DMS114 treated with DMSO at 0.1 percent for 48 hours (cell line): Measurements from ENCODE around the gene TCERG1.
"Not testable (repeated sequence)": the region's sequence is repeated elsewhere in the genome, so short reads cannot be mapped to it uniquely, and the experiment has no call there.

ENCODE experiments used
- DNase-seq: peaks from one replicate; lab custom pipeline; 2025; ENCODE audit not compliant: unreplicated experiment; lab: John Stamatoyannopoulos, UW

The TCERG1 gene

DNA sequence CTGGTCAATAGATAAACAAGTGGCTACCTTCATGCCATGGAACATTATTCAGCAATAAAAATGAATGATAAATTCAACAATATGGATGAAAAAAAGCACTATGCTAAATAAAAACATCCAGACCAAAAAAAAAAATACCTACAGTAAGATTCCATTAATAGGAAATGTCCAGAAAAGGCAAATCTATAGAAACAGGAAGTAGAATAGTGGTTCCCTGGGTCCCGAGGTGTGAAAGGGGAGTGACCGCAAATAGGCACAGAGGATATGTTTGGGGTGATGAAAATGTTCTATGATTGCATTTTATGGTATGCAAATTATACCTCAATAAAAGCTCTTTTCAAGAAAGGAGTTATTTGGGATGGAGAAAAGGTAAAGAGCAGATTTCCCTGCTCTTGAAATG lies 72.4 kb downstream of the TCERG1 start:
- no peak for DNase-seq

DNA sequence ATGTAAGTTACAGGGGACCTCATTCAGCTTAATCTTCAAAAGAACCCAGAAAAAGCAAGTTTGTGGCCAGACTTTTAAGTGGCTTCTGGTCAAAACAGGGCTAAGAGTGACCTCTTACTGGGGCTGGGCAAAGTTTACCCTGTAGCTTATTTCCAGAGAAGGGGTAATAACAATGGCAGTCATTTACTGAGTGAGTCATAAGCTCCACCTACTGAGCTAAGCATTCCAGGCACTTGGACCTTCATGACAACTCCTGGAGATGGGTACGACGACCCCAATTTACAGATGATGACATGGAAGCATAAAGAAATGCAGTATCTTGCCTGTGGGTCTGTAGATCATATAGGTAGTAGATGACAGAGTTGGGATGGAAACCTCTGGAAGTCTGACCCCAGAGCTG lies 73.6 kb downstream of the TCERG1 start:
- DNase-seq, result no peak

DNA sequence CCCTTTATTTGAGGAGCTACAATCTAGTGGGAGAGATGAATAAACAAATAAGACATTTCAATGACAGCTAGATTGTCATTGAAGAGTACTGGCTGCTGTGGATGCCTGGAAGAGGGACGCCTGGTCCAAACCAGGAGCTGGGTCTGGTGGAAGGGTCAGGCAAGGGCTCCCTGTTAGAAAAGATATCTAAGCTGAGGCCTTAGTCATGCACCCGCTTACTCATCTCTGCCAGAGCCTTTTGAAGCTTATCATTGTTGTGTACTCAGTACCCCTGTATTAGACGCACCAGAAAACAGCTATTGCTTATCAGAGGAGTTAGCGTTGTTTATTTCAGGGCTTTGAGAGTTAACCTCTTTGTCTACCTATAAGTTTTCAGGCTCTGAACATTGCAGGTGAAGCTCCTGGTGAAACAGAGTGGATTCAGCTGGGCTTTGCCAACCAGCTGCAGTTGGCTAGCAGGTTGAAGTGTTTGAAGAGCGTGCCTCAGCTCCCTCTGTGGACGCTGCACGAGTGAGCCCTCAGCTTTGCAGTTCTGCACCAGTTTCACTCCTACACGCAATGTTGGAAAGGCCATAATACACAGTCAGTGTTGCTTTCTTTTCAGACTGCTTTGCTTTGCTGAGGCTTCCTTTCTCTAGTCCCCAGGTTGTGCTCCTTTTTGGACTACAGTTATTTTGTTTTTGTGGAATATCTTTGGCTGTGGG lies 74.4 kb downstream of the TCERG1 start:
- no peak for DNase-seq

DNA sequence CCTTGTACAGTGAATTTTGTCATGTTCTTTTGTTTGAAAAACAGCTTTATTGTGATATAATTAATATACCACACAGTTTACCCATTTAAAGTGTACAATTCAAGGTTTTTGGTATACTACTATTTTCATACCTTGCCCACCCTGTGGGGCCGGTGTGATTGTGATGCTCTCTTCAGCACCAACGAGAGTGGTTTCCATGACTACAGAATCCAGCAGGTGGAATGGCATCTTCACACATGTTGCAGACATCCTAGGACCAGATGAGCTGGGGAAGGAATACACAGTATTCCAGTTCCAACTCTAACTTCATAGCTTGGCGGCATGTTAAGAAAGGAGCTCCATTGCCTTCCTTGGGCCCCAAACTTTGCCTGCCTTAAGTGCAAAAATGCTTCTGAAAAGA lies 76.6 kb downstream of the TCERG1 start:
- no peak for DNase-seq

GRCh38 chr5:146527785-146528184 lies 80.7 kb downstream of the TCERG1 start:
- no peak for DNase-seq

DNA sequence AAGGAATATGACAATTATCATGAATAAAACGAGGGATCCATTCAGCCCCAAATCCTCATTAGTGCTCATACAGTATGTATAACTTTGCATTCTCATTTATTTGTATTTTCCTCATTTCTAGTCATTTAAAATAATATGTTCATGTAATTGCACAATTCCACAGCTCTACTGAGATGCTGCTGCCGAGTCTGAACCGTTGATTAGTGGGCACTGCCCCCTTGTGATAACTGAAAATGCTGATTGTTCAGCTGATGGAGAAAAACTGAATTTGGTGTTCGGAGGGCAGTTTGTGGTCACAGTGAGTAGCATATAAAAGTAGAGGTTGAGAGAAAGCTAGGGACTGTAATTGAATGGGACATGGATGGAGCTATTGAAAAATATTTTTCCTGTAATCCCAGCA lies 81.1 kb downstream of the TCERG1 start:
- no peak for DNase-seq

- DNase-seq, result no peak
Observed at GRCh38 chr5:146529984-146530383, 82.9 kb downstream of the TCERG1 start.

GRCh38 chr5:146533260-146533857 lies 86.2 kb downstream of the TCERG1 start:
- peak; percentile 33 for DNase-seq

DNA sequence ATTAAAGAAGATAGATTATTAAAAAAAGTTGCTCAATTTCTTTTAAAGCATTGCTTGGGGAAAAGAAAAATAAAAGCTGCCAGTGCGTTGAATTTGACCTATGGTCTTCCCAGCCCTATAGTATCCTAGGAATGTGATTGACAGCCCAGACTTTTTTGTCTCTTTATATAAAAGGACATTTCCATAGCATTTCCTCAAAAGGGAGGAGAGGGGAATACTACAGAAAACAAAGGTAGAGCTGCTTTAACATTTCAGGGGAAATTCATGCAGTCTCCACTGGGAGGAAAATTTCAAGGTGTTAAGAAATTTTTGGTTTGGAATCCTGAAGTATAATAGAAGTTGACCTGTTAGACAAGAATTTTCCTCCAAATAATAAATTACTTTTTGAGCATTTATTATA lies 86.7 kb downstream of the TCERG1 start:
- DNase-seq, result no peak

DNA sequence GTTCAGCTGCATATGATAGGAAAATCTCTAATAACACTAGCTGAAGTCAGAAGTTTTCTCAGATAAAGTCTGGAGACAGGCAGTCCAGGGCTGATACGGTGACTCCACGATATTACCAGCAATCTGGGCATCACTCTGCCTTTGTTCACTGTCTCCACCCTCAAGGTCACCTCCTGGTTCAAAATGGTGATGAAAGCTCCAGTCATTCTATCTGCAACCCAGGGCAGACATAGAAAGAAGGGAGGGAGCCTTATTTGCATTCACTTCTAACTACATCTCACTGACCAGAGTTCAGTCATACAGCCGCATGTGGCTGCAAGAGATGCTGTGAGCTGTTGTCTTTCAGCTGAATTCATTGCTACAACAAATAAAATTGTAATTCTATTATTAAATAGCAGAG lies 91.3 kb downstream of the TCERG1 start:
- no peak for DNase-seq

GRCh38 chr5:146539973-146540372 lies 92.8 kb downstream of the TCERG1 start:
- DNase-seq, result no peak

GRCh38 chr5:146540414-146540813 lies 93.3 kb downstream of the TCERG1 start:
- DNase-seq, result no peak

- peak; percentile 67 for DNase-seq
Observed at GRCh38 chr5:146541958-146542849, 95.1 kb downstream of the TCERG1 start.

- no peak for DNase-seq
Observed at GRCh38 chr5:146544232-146544631, 97.1 kb downstream of the TCERG1 start.

DNA sequence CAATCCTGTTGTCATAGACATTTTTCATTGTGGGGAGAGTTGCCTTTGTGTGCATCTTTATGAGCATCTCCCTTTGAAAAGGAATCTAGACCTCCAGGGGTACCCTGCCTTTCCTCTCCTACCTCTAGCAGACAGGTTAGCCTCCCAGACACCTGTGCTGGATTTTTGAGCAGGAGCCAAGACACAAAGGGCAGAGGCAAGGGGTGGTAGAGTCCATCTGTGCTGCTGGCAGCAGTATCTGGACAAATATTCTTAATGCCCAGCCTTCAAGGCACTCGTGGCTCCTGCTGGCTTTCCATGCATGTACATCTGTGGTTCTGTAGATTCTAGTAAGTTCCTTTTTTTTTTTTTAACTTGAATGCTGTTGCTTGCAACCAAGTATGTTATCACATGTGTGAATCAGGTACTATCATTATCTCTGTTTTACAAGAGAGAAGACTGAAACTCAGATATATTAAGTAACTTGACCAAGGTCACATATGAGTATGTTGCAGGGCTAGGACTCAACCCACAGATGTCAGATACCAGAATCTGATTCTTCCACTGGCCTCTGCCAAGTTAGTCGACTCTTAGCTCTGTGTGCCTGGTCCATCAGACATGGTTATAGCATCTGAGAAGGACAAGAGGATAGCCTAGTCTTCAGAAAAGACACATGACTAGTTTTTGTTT lies 101.8 kb downstream of the TCERG1 start:
- no peak for DNase-seq

DNA sequence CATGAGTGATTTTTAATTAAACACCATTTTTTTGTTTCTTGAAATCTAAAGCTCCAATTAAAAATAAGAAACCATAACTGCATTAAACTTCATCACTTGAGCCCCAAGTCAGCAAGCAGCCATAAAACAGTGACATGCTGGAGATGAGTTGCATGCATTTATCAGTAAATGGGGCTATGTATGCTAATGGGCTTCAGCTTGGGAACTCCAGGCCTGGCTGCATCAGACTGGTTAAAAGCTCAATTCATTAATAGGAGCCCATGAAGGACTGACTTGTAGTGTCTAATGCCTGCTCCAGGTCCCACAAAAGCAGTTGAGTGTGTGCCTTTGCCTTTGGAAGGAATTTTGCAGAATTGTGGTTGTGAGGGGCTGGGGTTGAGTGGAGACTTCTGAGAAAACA lies 102.5 kb downstream of the TCERG1 start:
- no peak for DNase-seq

GRCh38 chr5:146553446-146553845 lies 106.3 kb downstream of the TCERG1 start:
- no peak for DNase-seq

DNA sequence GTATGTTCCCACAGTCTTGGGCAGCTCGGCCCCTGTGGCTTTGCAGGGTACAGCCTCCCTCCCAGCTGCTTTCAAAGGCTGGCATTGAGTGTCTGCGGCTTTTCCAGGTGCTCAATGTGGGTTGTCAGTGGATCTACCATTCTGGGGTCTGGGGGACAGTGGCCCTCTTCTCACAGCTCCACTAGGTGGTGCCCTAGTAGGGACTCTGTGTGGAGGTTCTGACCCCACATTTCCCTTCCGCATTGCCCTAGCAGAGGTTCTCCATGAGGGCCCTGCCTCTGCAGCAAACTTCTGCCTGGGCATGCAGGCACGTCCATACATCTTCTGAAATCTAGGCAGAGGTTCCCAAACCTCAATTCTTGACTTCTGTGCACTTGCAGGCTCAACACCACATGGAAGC lies 109.8 kb downstream of the TCERG1 start:
- not testable (repeated sequence) for DNase-seq

GRCh38 chr5:146560205-146560812 lies 113.2 kb downstream of the TCERG1 start:
- DNase-seq, result no peak
